Limb (tissue), 2 donors: ENCODE results near the gene MAP1A.

Experiments
- DNase-seq, 2 donors: peaks; one replicate each; pipeline ENCODE4 v3.0.0-alpha.2; 2016; ENCODE audit errors: extremely low spot score in 2 of 2

Gene MAP1A

DNA sequence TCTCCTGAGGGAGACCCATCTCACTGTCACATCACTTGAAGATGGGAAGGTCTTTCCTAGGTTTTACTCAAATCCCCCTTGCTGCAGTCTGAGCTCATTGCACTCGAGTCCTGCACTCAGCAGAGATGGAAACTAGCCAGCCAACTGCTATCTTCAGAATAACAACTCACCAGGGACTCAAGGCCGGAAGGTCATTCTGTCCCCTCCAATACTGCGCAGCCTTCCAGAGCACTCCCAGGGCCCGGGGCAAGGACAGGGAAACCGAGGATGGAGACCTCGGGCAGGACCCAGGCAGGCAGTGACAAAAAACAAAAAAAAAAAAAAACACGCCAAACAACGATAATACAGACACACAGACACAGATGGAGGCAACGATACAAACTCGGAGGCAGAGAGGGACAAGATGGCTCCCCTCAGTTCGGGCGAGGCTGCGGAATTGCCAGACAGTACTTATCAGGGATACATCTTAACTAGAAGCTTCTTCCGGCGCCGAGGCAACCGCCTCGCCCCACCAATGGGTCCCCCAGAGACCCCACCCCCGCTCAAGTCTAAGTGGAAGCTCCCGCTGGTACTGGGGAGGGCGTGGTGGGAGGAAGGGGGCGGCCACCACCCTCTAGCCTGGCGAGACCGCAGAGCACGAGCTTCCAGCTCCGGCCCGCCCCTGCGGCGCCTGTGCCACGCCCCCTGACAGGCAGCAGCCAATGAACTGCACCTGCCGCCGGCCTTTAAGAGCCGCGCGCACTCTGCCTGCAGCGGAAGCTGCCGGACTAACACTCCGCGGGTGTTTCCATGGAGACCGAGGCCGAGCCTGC, 7.0 kb upstream of the MAP1A start:
- DNase-seq: peak; percentile 98 to 99

DNA sequence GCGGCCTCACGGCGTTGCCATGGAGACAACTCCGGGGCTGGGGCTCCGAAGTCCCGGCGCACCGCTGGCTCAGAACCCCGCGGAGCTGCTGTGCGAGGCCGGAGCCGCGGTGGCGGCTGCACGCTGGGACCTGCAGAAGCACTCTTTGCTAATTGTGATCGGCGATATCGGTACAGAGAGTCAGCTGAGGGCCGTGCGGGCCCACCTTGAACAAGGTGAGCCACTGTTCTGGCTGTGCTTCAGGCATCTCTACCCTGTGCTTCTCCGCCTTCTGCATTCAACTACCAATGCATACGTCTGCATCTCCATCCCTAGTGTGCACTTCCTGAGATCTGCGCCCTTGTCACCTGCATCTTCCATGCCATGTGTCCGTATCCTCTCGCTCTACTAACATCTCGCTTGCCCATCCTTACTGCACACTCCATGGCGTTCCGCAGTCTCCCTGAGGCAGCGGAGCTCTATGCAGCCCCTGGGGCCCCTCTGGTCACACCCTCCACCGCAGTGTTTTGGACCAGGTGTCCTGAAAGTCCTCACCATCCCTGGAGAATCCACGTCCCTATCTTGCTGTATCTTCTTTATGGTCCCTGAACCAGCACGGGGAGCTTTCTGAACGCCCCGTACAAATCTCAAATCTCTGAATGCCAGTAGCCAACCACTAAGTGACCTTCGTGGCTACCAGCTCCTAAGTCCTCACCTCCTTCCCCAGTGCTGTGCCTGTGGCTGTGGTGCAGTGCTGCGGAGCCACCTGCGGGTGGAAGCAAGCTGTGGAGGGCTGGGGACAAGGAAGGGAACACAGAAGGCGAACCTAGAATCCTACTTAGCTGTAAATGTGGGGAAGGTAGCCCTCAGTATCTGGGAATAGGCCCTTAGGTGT, 6.2 kb upstream of the MAP1A start:
- DNase-seq: peak in 1 of 2 donors; percentile 14

DNA sequence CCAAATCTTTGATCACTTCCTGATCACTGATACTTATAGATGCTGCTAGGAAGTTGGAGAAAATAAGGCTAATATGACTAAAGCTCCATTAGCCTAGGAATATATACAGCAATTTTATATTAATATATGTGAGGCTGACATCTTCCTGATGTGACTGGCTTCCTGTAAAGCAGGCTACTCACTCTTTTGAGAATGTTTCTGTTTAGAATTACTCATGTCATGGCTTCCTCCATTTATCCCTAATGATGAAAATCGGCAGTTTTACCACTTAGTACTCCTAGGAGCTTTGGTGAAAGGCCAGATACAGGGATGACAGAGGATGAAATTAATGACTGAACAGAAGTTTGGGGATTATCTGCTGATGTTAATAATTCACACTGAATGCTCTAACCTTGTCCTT, 3.9 kb upstream of the MAP1A start:
- no peak for DNase-seq

DNA sequence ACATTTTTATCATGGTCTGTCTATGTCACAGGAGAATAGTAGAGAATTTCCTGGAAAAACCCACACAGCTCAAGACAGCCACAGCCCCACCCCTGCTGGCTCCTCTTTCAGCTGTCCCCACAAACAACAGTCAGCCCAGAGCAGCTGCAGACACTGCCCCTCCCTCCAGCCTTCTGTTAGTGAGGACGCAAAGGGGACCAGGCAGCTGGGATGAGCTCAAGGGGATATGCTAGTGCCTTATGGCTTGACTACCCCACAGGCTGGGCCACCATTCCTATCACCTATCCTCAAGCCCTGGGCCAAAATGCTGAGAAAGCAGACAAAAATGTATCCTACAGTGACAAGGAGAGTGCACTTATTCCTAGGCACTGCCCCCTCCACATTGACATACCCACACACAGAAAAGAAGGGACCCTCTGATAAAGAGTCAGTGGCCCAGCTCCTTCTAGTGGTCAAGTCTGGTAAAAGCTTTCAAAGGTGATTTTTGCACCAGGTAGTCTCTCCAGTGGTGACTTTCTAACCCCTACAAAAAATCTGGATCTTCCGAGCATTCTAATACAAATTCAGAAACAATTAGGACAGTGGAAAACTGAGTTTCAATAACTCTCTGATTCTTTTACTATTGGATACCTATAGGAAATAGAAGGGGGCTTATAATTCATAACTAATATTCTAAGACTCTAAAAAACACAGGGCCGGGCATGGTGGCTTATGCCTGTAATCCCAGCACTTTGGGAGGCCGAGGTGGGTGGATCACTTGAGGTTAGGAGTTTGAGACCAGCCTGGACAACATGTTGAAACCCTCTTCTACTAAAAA, 3.0 kb upstream of the MAP1A start:
- DNase-seq: peak; percentile 76 to 80

DNA sequence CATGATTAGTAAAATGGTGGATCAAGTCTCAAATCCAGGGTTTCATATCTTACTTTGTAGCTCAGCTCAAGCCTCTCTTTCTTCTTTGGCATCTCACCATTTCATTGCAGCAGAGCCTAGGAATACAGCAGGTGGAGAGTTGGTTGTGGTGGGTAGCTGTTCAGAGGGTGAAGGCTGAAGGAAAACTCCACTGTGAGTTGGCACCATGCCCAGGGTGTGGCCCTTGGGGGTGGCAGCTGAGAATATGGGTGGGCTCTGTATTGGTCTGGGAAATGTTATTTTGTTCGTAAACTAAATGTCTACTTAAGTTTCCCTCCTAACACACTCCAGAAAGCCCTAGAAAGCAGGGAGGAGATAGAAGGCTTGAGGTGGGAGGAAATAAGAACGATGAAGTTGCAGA, 1.7 kb upstream of the MAP1A start:
- DNase-seq: no peak

DNA sequence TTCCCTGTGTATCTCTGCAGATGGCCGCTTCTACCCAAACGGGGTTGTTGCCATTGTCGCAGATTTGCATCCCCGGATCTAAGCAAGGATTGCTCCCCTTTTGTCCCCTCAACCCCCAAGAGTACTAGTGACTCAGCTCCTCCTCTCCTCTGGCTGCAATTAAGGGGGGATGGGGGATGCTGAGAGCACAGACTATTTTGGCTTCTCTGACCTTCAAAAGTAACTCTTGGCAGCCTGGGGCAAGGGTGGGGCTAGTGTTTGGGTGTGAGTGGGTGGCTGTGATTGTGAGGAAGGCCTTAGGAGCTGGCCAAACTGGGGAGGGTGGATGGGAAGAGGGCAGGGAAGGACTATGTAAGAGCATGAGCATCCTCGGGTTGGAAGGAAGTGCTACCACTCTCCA, 1.2 kb upstream of the MAP1A start:
- no peak for DNase-seq

DNA sequence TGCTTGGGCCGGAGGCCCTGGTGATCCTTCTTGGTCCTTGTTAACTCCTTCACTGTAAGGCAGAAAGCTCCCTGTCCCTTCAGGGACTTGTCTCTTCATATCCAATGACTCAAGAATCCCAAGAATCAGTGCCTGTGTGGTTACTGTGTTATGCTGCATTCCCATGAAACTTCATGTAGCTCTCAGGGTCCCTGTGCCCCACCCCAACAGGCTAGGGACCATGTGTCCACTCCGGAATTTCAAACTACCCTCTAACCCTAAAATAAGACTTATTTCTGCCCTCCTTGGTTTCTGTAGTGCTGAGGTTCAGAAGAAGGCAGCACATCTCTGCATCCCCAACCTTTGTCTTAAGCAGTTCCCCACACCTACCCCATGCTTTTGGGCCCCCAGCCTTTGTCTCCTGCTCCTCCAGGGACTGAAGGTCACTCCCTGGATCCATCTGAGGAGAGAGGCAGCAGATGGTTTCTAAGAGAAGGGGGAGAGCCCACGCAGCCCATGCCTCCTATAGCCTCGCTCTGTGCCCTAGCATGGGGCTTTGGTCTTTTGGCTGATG, 531 bp upstream of the MAP1A start:
- no peak for DNase-seq

DNA sequence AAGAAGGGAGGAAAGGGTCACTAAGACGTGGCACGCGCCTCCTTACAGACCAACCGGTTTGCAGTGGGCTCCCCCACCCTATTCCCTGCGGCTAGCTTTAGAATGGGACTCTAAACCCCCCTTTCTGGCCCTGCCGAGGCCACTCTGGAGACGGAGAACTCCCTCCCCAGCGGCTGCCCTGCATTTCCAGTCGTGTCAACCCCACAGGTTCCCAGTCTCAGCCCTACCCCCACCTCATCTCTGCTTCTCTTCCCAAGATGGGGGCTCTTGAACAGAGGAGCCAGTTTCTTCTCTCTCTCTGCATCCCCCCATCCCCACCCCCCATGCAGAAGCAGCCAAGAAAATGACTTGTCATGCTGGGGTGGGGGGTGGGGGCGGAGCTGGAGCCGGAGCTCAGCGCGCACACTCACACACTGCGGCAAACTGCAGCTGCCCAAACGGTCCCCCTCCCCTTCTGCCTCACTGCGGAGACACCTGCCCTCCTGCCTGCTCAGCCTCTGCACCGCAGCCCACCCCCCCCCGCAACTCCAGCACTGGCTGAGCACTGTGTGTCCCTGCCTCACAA, 871 bp downstream of the MAP1A start:
- DNase-seq: peak in 1 of 2 donors; percentile 82

DNA sequence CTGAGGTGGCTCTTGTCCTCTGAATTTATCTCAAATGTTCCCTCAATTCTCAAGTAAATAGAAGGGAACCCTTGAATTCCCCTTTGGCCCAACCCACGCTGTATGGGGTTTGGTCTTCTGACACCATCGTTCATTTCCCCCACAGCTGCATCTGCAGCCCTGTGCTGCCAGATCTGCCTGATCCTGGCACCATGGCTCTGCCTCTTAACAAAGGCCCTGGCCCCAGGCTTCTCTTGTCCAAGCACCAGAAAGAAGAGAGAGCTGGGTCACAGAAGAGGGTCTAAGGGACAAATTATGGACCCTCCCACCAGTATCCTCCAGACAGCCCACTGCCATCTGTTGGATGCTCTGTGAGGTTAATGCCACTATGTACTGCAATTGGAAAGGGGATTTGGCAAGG, 1.8 kb downstream of the MAP1A start:
- DNase-seq: no peak

DNA sequence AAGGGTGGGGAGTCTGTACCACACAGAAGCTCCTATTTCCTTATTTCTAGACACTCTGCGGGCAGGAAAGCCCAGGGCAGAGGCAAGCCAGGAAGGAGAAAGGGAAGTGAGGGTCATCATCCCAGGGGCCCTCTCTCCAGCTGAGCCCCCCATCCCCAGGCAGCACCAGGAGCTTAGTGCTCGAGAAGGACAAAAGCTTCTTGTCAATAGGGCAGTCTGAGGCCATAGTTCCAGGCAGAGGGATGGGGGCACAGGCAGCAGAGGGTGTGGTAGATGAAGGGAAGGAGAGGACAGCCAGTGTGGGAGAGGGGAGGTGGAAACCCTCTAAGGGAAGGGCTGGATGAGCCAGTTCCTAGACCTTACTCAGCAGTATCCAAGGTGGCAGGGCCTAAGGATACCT, 2.7 kb downstream of the MAP1A start:
- no peak for DNase-seq

DNA sequence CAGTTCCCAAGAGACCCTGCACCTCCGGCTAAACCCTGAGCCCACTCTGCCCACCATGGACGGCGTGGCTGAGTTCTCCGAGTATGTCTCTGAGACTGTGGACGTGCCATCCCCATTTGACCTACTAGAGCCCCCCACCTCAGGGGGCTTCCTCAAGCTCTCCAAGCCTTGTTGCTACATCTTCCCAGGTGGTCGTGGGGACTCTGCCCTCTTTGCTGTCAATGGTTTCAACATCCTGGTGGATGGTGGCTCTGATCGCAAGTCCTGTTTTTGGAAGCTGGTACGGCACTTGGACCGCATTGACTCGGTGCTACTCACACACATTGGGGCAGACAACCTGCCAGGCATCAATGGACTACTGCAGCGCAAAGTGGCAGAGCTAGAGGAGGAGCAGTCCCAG, 4.0 kb downstream of the MAP1A start:
- no peak for DNase-seq

DNA sequence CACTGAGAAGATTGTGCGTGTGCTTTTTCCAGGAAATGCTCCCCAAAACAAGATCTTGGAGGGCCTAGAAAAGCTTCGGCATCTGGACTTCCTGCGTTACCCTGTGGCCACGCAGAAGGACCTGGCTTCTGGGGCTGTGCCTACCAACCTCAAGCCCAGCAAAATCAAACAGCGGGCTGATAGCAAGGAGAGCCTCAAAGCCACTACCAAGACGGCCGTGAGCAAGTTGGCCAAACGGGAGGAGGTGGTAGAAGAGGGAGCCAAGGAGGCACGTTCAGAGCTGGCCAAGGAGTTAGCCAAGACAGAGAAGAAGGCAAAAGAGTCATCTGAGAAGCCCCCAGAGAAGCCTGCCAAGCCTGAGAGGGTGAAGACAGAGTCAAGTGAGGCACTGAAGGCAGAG, 4.8 kb downstream of the MAP1A start:
- no peak for DNase-seq

DNA sequence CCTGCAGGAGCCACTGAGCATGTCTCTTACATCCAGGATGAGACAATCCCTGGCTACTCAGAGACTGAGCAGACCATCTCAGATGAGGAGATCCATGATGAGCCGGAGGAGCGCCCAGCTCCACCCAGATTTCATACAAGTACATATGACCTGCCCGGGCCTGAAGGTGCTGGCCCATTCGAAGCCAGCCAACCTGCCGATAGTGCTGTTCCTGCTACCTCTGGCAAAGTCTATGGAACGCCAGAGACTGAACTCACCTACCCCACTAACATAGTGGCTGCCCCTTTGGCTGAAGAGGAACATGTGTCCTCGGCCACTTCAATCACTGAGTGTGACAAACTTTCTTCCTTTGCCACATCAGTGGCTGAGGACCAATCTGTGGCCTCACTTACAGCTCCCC, 6.2 kb downstream of the MAP1A start:
- no peak for DNase-seq

DNA sequence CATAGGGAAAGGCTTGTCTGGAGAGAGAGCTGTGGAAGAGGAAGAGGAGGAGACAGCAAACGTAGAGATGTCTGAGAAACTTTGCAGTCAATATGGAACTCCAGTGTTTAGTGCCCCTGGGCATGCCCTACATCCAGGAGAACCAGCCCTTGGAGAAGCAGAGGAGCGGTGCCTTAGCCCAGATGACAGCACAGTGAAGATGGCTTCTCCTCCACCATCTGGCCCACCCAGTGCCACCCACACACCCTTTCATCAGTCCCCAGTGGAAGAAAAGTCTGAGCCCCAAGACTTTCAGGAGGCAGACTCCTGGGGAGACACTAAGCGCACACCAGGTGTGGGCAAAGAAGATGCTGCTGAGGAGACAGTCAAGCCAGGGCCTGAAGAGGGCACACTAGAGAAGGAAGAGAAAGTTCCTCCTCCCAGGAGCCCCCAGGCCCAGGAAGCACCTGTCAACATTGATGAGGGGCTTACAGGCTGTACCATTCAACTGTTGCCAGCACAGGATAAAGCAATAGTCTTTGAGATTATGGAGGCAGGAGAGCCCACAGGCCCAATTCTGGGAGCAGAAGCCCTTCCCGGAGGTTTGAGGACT, 6.9 kb downstream of the MAP1A start:
- DNase-seq: no peak

DNA sequence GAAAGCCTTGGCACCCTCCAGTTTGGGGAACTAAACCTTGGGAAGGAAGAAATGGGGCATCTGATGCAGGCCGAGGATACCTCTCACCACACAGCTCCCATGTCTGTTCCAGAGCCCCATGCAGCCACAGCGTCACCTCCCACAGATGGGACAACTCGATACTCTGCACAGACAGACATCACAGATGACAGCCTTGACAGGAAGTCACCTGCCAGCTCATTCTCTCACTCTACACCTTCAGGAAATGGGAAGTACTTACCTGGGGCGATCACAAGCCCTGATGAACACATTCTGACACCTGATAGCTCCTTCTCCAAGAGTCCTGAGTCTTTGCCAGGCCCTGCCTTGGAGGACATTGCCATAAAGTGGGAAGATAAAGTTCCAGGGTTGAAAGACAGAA, 7.7 kb downstream of the MAP1A start:
- DNase-seq: no peak

DNA sequence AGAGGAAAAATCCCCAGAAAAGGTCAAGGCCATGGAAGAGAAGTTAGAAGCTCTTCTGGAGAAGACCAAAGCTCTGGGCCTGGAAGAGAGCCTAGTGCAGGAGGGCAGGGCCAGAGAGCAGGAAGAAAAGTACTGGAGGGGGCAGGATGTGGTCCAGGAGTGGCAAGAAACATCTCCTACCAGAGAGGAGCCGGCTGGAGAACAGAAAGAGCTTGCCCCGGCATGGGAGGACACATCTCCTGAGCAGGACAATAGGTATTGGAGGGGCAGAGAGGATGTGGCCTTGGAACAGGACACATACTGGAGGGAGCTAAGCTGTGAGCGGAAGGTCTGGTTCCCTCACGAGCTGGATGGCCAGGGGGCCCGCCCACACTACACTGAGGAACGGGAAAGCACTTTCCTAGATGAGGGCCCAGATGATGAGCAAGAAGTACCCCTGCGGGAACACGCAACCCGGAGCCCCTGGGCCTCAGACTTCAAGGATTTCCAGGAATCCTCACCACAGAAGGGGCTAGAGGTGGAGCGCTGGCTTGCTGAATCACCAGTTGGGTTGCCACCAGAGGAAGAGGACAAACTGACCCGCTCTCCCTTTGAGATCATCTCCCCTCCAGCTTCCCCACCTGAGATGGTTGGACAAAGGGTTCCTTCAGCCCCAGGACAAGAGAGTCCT, 9.0 kb downstream of the MAP1A start:
- no peak for DNase-seq

DNA sequence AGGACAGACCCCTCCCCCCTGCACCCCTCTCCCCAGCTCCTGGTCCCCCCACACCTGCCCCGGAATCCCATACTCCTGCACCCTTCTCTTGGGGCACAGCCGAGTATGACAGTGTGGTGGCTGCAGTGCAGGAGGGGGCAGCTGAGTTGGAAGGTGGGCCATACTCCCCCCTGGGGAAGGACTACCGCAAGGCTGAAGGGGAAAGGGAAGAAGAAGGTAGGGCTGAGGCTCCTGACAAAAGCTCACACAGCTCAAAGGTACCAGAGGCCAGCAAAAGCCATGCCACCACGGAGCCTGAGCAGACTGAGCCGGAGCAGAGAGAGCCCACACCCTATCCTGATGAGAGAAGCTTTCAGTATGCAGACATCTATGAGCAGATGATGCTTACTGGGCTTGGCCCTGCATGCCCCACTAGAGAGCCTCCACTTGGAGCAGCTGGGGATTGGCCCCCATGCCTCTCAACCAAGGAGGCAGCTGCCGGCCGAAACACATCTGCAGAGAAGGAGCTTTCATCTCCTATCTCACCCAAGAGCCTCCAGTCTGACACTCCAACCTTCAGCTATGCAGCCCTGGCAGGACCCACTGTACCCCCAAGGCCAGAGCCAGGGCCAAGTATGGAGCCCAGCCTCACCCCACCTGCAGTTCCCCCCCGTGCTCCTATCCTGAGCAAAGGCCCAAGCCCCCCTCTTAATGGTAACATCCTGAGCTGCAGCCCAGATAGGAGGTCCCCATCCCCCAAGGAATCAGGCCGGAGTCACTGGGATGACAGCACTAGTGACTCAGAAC, 9.8 kb downstream of the MAP1A start:
- DNase-seq: no peak

DNA sequence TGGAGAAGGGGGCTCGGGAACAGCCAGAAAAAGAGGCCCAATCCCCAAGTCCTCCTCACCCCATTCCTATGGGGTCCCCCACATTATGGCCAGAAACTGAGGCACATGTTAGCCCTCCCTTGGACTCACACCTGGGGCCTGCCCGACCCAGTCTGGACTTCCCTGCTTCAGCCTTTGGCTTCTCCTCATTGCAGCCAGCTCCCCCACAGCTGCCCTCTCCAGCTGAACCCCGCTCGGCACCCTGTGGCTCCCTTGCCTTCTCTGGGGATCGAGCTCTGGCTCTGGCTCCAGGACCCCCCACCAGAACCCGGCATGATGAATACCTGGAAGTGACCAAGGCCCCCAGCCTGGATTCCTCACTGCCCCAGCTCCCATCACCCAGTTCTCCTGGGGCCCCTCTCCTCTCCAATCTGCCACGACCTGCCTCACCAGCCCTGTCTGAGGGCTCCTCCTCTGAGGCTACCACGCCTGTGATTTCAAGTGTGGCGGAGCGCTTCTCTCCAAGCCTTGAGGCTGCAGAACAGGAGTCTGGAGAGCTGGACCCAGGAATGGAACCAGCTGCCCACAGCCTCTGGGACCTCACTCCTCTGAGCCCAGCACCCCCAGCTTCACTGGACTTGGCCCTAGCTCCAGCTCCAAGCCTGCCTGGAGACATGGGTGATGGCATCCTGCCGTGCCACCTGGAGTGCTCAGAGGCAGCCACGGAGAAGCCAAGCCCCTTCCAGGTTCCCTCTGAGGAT, 10.6 kb downstream of the MAP1A start:
- no peak for DNase-seq

DNA sequence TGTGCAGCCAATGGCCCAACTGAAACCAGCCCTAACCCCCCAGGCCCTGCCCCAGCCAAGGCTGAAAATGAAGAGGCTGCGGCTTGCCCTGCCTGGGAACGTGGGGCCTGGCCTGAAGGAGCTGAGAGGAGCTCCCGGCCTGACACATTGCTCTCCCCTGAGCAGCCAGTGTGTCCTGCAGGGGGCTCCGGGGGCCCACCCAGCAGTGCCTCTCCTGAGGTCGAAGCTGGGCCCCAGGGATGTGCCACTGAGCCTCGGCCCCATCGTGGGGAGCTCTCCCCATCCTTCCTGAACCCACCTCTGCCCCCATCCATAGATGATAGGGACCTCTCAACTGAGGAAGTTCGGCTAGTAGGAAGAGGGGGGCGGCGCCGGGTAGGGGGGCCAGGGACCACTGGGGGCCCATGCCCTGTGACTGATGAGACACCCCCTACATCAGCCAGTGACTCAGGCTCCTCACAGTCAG, 11.2 kb downstream of the MAP1A start:
- DNase-seq: no peak
